ENCODE results near the gene ADAMTS9. TPM values are rescaled to one million over a fixed set of nuclear protein-coding genes. Genes with fewer than 3 reads are reported as not detected.

Gene ADAMTS9
- total and polyA plus RNA-seq, 2 donors (not counting 3 experiments of a cell fraction or from before 2014, with no cell fraction given): 6.5 to 23.9 TPM

DNA sequence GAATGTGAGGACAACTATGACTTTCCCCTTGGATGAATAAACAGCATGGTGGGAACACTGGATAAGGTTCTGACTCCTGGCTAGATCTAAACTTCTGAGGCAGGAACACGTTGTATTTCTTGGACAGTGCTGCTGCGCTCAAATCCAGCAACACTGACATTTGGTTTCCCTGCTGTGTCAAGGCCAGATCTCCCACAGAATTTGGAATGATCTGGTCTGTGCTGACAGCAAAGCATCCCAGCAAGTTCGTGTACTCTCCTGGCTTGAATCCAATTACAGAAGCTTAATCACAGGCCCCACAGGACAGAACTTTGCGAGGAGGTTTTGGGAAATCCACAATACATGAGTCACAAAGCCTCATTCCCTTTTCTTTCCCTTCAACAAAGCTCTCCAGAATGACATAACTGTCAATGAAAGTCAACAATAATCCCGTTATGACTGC lies 92.5 kb downstream of the ADAMTS9 start:
- H3K79me2 ChIP-seq (ENCODE audit: control insufficient read depth, insufficient read depth, low read length): no peaks in the 10 kb centered on the region
- H3K9ac ChIP-seq (replicated peaks; ENCODE audit: extremely low read depth, insufficient read depth, low read length): no peak overlapping the region
- FAIRE-seq: peak; percentile 85
- no peak overlapping the region for H3K4me3 ChIP-seq (replicated peaks in 1 of 3; ENCODE audit: insufficient read depth in 1 of 3, low read depth in 1 of 3, low read length in 3 of 3)
- H4K20me1 ChIP-seq (replicated peaks; ENCODE audit: control insufficient read depth, extremely low read depth, insufficient read depth, low read length): no peaks in the 10 kb centered on the region
- dilution Hi-C loops (cut with MboI; ENCODE audit: extremely low pct_ligation_motif_present, low sequenced_read_pairs) (no loop called here), intact Hi-C loops (cut with micrococcal nuclease) (no loop called here)
- H3K9me3 ChIP-seq (replicated peaks; ENCODE audit: control insufficient read depth, insufficient read depth, low read length): no peaks in the 10 kb centered on the region
- no TSS peak for BruUV-seq (replicated peaks)
- TF ChIP-seq GATA2 (IDR thresholded peaks at IDR 0.05; ENCODE audit: insufficient read depth, insufficient read length, low read depth, low read length) (no peak), JUN (IDR thresholded peaks at IDR 0.05; ENCODE audit: borderline replicate concordance, insufficient read depth, insufficient read length, low read depth) (peak; percentile 43)
- no peak overlapping the region for H3K4me2 ChIP-seq (ENCODE audit: insufficient read depth, low read length)
- POLR2A ChIA-PET: no interaction called here
- no peak overlapping the region for H3K27ac ChIP-seq (ENCODE audit: insufficient read depth, low read depth, low read length)
- no peaks in the 10 kb centered on the region for H3K9me1 ChIP-seq (replicated peaks; ENCODE audit: control insufficient read depth, extremely low read depth, insufficient read depth, low read length)
- peaks cover 0 to 1% of the 10 kb centered on the region in 2 experiments for H3K36me3 ChIP-seq (ENCODE audit: control insufficient read depth in 2 of 2, extremely low read depth in 1 of 2, insufficient read depth in 2 of 2, low read length in 2 of 2)
- no peak overlapping the region for H2AFZ ChIP-seq (ENCODE audit: low read depth, low read length)
- no peaks in the 10 kb centered on the region for H3K27me3 ChIP-seq (ENCODE audit: control insufficient read depth in 2 of 2, insufficient read depth in 2 of 2, low read length in 2 of 2)
- peak; percentile 77 for DNase-seq (ENCODE audit: low read depth, low spot score)
- H3K4me1 ChIP-seq (ENCODE audit: control insufficient read depth, extremely low read depth, insufficient read depth, low read length): peaks cover 3% of the 10 kb centered on the region
- CTCF ChIA-PET: interaction anchor here (0.6 to 1.0 kb wide), 4 partner anchors 12 to 330 kb away, joined by 3 to 4 read pairs (median 3); no protein-coding TSS in a partner anchor

DNA sequence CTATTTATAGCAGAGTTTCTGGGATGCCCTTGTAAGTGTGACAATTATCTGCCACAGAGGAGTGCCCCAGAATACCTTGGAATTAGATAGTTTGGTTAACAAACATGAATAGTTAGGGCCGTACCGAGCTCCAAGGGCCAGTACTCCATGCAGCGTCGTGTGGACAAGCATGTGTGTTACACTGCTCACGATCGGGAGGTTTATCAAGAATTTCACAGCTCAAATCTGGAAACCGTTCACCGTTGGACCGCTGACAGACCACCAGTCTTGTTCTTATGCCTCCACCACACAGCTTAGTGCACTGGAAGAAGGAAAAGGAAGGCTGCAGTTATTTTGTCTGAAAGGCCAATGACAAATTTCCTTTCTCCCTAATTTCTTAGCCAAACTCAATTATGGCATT lies 93.7 kb downstream of the ADAMTS9 start:
- no peak overlapping the region for H3K4me2 ChIP-seq (ENCODE audit: insufficient read depth, low read length)
- no peaks in the 10 kb centered on the region for H3K9me1 ChIP-seq (replicated peaks; ENCODE audit: control insufficient read depth, extremely low read depth, insufficient read depth, low read length)
- H3K9ac ChIP-seq (replicated peaks; ENCODE audit: extremely low read depth, insufficient read depth, low read length): no peak overlapping the region
- H3K79me2 ChIP-seq (ENCODE audit: control insufficient read depth, insufficient read depth, low read length): no peaks in the 10 kb centered on the region
- no peaks in the 10 kb centered on the region for H3K9me3 ChIP-seq (replicated peaks; ENCODE audit: control insufficient read depth, insufficient read depth, low read length)
- no peaks in the 10 kb centered on the region for H4K20me1 ChIP-seq (replicated peaks; ENCODE audit: control insufficient read depth, extremely low read depth, insufficient read depth, low read length)
- DNase-seq (ENCODE audit: low read depth, low spot score) (no peak), FAIRE-seq (no peak)
- TF ChIP-seq POLR2A (IDR thresholded peaks at IDR 0.05; ENCODE audit: low read depth, low read length) (no peak), EZH2 (IDR thresholded peaks at IDR 0.05; ENCODE audit: borderline replicate concordance, low read depth, low read length, severe bottlenecking) (no peak)
- ChIA-PET CTCF (interaction anchor here (1.4 kb wide), 1 partner anchor 19 kb away, joined by 6 read pairs; no protein-coding TSS in a partner anchor), POLR2A (no interaction called here)
- no TSS peak for BruUV-seq (replicated peaks)
- H3K4me3 ChIP-seq (replicated peaks in 1 of 3; ENCODE audit: insufficient read depth in 1 of 3, low read depth in 1 of 3, low read length in 3 of 3): no peak overlapping the region
- peaks cover 0 to 1% of the 10 kb centered on the region in 2 experiments for H3K36me3 ChIP-seq (ENCODE audit: control insufficient read depth in 2 of 2, extremely low read depth in 1 of 2, insufficient read depth in 2 of 2, low read length in 2 of 2)
- intact Hi-C loops (cut with micrococcal nuclease) (no loop called here), dilution Hi-C loops (cut with MboI; ENCODE audit: extremely low pct_ligation_motif_present, low sequenced_read_pairs) (no loop called here)
- H3K27ac ChIP-seq (ENCODE audit: insufficient read depth, low read depth, low read length): no peak overlapping the region
- H3K4me1 ChIP-seq (ENCODE audit: control insufficient read depth, extremely low read depth, insufficient read depth, low read length): peaks cover 3% of the 10 kb centered on the region
- H2AFZ ChIP-seq (ENCODE audit: low read depth, low read length): no peak overlapping the region
- H3K27me3 ChIP-seq (ENCODE audit: control insufficient read depth in 2 of 2, insufficient read depth in 2 of 2, low read length in 2 of 2): no peaks in the 10 kb centered on the region
